Fibroblast of lung (primary cell): ENCODE data around the gene CWC15. TPM values are rescaled to one million over a fixed set of nuclear protein-coding genes. Genes with fewer than 3 reads are reported as not detected.
"Not testable (repeated sequence)": the region's sequence is repeated elsewhere in the genome, so short reads cannot be mapped to it uniquely, and the experiment has no call there.

Experiments used
- DNase-seq, 2 donors: peaks; one replicate each; pipeline versions ENCODE4 v3.0.0 to v3.0.0-alpha.2; 2010; ENCODE audit warnings: low read depth in 2 of 2
- H2AFZ ChIP-seq: 2 replicates; pipeline ENCODE4 v1.5.1; 2012; ENCODE audit warnings: low read length, control low read depth, inconsistent platforms
- H3K27ac ChIP-seq: 2 replicates; pipeline ENCODE4 v1.5.1; 2011; ENCODE audit warnings: low read length, control low read depth; ENCODE audit not compliant: insufficient read depth
- H3K27me3 ChIP-seq: 2 replicates; pipeline ENCODE4 v1.5.1; 2011; ENCODE audit warnings: mild to moderate bottlenecking, low read length; ENCODE audit not compliant: control insufficient read depth, insufficient read depth
- H3K36me3 ChIP-seq: 2 replicates; pipeline ENCODE4 v1.5.1; 2011; ENCODE audit warnings: low read length; ENCODE audit not compliant: control insufficient read depth, insufficient read depth
- H3K4me1 ChIP-seq: 2 replicates; pipeline ENCODE4 v1.5.1; 2011; ENCODE audit warnings: low read length; ENCODE audit not compliant: control insufficient read depth, insufficient read depth; ENCODE audit errors: extremely low read depth
- H3K4me2 ChIP-seq: 2 replicates; pipeline ENCODE4 v1.5.1; 2011; ENCODE audit warnings: low read length, control low read depth; ENCODE audit not compliant: insufficient read depth; ENCODE audit errors: extremely low read depth
- H3K4me3 ChIP-seq, 4 experiments: fragments of 200-600 bp in 1 of 4; sonication (generic) in 1 of 4; replicated peaks in 1 of 4; 2 replicates each; pipeline ENCODE4 v1.5.1; 2011 to 2016; ENCODE audit warnings: low read length in 4 of 4, low read depth in 3 of 4, mild to moderate bottlenecking in 3 of 4, control low read depth in 2 of 4, inconsistent platforms in 1 of 4, mixed read lengths in 1 of 4; ENCODE audit not compliant: insufficient read depth in 1 of 4; ENCODE audit errors: control extremely low read depth in 1 of 4
- H3K79me2 ChIP-seq: 2 replicates; pipeline ENCODE4 v1.5.1; 2012; ENCODE audit warnings: mild to moderate bottlenecking, low read length, inconsistent platforms; ENCODE audit not compliant: control insufficient read depth, insufficient read depth
- H3K9ac ChIP-seq: 2 replicates; pipeline ENCODE4 v1.5.1; 2011; ENCODE audit warnings: mild to moderate bottlenecking, low read length, control low read depth; ENCODE audit not compliant: insufficient read depth
- H3K9me3 ChIP-seq: 2 replicates; pipeline ENCODE4 v1.5.1; 2012; ENCODE audit warnings: low read depth, low read length; ENCODE audit not compliant: control insufficient read depth, insufficient read depth
- H4K20me1 ChIP-seq: 2 replicates; pipeline ENCODE4 v1.5.1; 2011; ENCODE audit warnings: low read length; ENCODE audit not compliant: control insufficient read depth, insufficient read depth; ENCODE audit errors: extremely low read depth
- CTCF ChIP-seq, 2 donors: IDR thresholded peaks in 1 of 2; conservative IDR thresholded peaks in 1 of 2; 1 replicate in 1 of 2; 2 replicates in 1 of 2; pipeline ENCODE4 v1.5.1; 2011 to 2012; ENCODE audit warnings: low read length in 2 of 2, control low read depth in 1 of 2, inconsistent platforms in 1 of 2, low read depth in 1 of 2, mild to moderate bottlenecking in 1 of 2
- EZH2 ChIP-seq: IDR thresholded peaks from 2 replicates; pipeline ENCODE4 v1.5.1; 2012; ENCODE audit warnings: low read length, control low read depth, mild to moderate bottlenecking; ENCODE audit errors: missing control alignments
- polyA minus RNA-seq: library from RNA; depleted of rRNA, polyadenylated mRNA; stranded (reverse); fragments of >200 nt; gene quantifications from 2 replicates; pipeline ENCODE4 v1.2.3, GENCODE V29; 2011; ENCODE audit warnings: low replicate concordance
- polyA plus RNA-seq, 2 donors: library from polyadenylated mRNA; depleted of rRNA in 1 of 2; stranded (reverse) in 1 of 2; unstranded in 1 of 2; fragments of >200 nt; gene quantifications; 2 replicates each; pipeline ENCODE4 v1.2.1, GENCODE V29; 2011 to 2012; ENCODE audit warnings: missing spikeins in 1 of 2
- total RNA-seq: library from RNA; depleted of rRNA; stranded (reverse); fragments of >200 nt; gene quantifications from 2 replicates; pipeline ENCODE4 v1.2.1, GENCODE V29; 2014

Gene CWC15
- total RNA-seq = 42.1 TPM in 2 replicates
- 51.4 and 54.0 TPM in 2 replicates for polyA plus RNA-seq
- polyA plus RNA-seq (2012) = 75.4 and 77.8 TPM in 2 replicates
- polyA minus RNA-seq = 2.6 and 2.9 TPM in 2 replicates

- TF ChIP-seq CTCF (conservative IDR thresholded peaks at IDR 0.05 in 1 of 2, IDR thresholded peaks at IDR 0.05 in 1 of 2; ENCODE audit: low read depth in 1 of 2, low read length in 2 of 2) (no peak), EZH2 (no peak)
- peaks cover 18% of the 10 kb centered on the region for H3K79me2 ChIP-seq
- H3K36me3 ChIP-seq = peaks cover 4% of the 10 kb centered on the region
- DNase-seq = peak; percentile 91 to 93
- H3K27me3 ChIP-seq = no peaks in the 10 kb centered on the region
- peak within 1 kb of the TSS; percentile 96 for H2AFZ ChIP-seq
- peak within 1 kb of the TSS; percentile 92 for H3K9ac ChIP-seq
- peak within 1 kb of the TSS; percentile 86 for H3K4me2 ChIP-seq
- H3K4me3 ChIP-seq = peak within 1 kb of the TSS; percentile 78 to 92 (median 83)
- H3K27ac ChIP-seq = peak within 1 kb of the TSS; percentile 87
- H3K4me1 ChIP-seq = peaks cover 4% of the 10 kb centered on the region
- H3K9me3 ChIP-seq = no peaks in the 10 kb centered on the region
- no peaks in the 10 kb centered on the region for H4K20me1 ChIP-seq
Observed at GRCh38 chr11:94973099-94973968, at the start of gene CWC15, which contains the start of gene KDM4D. Gene CWC15 (minus strand): TSS chr11:94973556. CDS start chr11:94972185, 1,371 bp downstream. Gene KDM4D (plus strand): TSS chr11:94973709. CDS start chr11:94997373, 23,664 bp downstream.

- not testable (repeated sequence) for H3K27me3 ChIP-seq, H3K9ac ChIP-seq, H3K9me3 ChIP-seq, H3K27ac ChIP-seq, DNase-seq, H3K79me2 ChIP-seq, H3K4me1 ChIP-seq, H3K4me3 ChIP-seq, H3K36me3 ChIP-seq, H2AFZ ChIP-seq, H3K4me2 ChIP-seq, H4K20me1 ChIP-seq
Observed at GRCh38 chr11:95021468-95021867, 48.1 kb upstream of the CWC15 start.

GRCh38 chr11:95016139-95016538 lies 42.8 kb upstream of the CWC15 start:
- no peak for TF ChIP-seq EZH2
- TF ChIP-seq CTCF (conservative IDR thresholded peaks at IDR 0.05 in 1 of 2, IDR thresholded peaks at IDR 0.05 in 1 of 2; ENCODE audit: low read depth in 1 of 2, low read length in 2 of 2) = no peak
- DNase-seq = no peak
- Histone ChIP-seq H3K27ac (no peak overlapping the region), H3K79me2 (no peaks in the 10 kb centered on the region), H3K27me3 (no peaks in the 10 kb centered on the region), H4K20me1 (peaks cover 1% of the 10 kb centered on the region), H2AFZ (no peak overlapping the region), H3K4me3 (no peak overlapping the region), H3K4me2 (no peak overlapping the region), H3K36me3 (no peaks in the 10 kb centered on the region), H3K9ac (no peak overlapping the region), H3K9me3 (no peaks in the 10 kb centered on the region), H3K4me1 (no peaks in the 10 kb centered on the region)
